ENCODE data around the gene SSBP1.

- peak; percentile 59 for TF ChIP-seq CTCF (conservative IDR thresholded peaks at IDR 0.05; ENCODE audit: low read depth, low read length)
- no peak for TF ChIP-seq EZH2phosphoT487 (IDR thresholded peaks at IDR 0.05; ENCODE audit: borderline replicate concordance, low read length)
- TF ChIP-seq EZH2 (IDR thresholded peaks at IDR 0.05; ENCODE audit: low read length, unreplicated experiment), result no peak
Measured at GRCh38 chr7:141754939-141755338, 16.8 kb downstream of the SSBP1 start.
